AG20443 (cell line): ENCODE results near the gene CCR7.

Experiments
- DNase-seq: peaks from one replicate; pipeline ENCODE4 v3.0.0; 2012; ENCODE audit warnings: low spot score, mixed read lengths

CCR7 gene

DNA sequence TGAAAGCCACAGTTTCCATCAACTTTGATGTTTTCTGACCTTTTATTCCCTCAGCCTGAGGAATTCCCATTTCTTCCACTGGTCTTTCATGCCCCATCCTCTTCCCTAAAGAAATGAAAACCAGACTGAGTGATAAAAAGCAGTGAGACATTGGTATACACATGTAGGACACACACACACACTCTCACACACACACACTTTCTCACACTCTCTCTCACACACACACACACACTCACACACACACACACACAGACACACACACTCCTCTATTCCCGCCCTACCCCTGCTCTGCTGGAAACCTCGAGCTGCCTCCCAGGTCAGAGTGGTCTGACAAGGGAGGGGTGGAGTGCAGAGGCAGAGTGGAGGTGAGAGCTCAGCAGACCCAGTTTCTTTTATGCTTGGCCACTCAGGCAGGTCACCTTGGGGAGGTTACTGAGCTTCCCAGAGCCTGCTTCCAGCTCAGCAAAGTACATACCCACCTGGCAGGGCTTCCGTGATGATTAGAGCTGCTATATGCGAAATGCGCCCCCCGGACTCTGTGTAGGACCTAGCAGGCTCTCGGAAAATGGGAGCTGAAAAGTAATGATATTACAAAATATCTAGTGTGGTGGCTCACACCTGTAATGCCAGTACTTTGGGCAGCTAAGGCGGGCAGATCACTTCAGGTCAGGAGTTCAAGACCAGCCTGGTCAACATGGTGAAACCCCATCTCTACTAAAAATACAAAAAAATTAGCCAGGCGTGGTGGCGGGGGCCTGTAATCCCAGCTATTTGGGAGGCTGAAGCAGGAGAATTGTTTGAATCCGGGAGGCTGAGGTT lies 30.7 kb downstream of the CCR7 start:
- DNase-seq, result no peak

- no peak for DNase-seq
Measured at GRCh38 chr17:40533896-40534295, 31.4 kb downstream of the CCR7 start.

DNA sequence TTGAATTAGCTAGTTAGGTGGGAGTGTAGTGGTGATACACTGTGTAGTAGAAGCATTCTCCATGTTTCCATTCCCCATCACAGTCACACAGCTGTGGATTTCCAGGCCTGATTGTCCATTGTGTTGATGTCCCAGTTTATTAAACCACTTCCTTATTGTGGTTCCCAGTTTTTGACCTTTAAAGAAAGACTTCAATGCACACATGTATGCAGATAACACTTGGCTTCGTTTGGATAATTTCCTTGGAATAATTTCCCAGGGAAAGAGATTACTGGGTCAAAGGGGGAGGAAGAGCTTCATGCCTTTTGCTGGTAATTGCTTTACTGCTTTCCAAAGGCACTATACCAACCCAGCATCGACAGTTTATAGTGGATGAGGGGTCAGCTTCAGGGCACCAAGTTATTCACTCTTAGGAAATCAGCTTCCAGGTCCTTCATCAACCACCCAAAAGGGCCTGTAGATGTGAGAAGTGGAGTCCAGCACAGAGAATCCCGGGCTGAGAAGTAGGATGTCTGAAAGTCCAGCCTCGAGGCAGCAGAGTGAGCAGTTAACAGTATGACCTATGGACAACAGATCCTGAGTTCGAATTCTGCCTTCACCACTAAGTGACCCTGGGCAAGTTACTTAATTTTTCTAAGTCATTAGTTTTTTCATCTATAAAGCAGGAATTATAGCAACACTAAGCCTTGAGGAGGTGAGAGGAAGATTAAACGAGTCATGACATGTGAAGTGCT lies 32.6 kb downstream of the CCR7 start:
- DNase-seq, result no peak

- DNase-seq, result no peak
Measured at GRCh38 chr17:40531051-40531991, 34.0 kb downstream of the CCR7 start.

GRCh38 chr17:40530531-40530994 lies 34.7 kb downstream of the CCR7 start:
- no peak for DNase-seq

DNA sequence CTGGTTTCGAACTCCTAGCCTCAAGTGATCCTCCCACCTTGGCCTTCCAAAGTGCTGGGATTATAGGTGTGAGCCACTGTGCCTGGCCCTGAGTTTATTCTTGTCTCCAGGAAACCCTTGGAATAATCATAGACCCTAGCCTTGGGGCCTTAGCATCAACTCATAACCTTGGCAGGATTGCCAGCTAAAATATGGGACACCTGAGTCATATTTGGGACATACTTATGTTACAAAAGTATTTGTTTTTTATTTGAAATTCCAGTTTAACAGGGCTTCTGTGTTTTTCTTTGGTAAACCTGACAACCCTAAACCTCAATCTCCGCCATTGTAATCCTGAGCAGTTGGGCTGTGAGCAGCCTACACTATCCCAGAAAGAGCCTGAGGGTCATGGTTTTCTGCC lies 35.3 kb downstream of the CCR7 start:
- no peak for DNase-seq

- no peak for DNase-seq
Measured at GRCh38 chr17:40528692-40529417, 36.4 kb downstream of the CCR7 start.

DNA sequence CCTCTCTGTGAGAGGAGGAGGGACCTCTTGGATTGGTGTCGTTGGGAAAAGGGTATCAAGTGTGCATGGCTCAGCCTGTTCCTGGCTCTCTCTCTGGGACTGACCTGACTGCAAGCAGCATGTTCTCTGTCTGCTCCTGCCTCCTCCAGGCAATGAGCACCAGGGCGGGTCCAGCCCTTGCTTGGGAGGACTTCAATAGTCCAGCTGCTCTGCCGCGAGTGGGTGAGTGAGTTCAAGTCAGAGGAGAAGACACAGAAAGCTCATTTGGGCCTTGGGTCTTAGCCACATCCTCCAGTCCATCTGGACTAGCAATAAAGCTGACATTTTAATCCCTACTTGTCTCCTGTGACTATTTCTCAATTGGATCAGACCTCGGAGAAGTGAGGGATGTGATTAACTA lies 38.6 kb downstream of the CCR7 start:
- peak; percentile 61 for DNase-seq

DNA sequence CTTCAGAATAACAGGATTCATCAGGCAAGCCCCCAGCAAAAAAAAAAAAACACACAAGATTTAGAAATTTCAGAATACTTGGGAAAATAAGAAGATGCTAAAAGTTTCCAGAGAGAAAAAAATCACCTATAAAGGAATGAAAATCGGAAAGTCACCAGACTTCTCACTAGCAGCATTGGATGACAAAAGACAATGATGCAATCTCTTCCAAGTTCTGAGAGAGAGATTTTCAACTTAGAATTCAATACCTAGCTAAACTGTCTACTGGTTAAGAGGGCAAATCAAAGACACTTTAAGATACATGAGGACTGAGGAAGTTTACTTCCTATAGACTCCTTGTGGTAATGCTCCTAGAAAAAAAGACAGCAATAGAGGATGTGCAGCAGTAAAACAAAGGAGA lies 40.0 kb downstream of the CCR7 start:
- no peak for DNase-seq

- DNase-seq, result no peak
Measured at GRCh38 chr17:40524243-40524965, 40.9 kb downstream of the CCR7 start.

DNA sequence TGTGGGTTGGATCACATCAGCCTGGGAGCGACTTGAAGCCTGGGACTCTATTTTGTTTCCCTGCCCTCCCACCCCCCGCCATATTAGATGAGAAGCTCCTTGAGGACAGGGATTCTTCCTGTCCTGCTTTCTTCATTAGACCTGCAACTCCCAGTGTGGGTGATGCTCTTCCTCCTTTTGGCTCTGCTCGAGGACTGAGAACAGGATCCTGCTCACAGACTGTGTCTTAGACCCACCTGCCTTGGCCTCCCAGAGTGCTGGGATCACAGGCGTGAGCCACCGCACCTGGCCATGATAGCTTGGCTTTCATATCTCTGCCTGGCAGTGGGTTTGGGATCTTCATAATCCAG lies 42.3 kb downstream of the CCR7 start:
- DNase-seq, result no peak

GRCh38 chr17:40522250-40522960 lies 42.9 kb downstream of the CCR7 start:
- DNase-seq, result no peak

- DNase-seq, result no peak
Measured at GRCh38 chr17:40520991-40521453, 44.2 kb downstream of the CCR7 start.

- DNase-seq, result no peak
Measured at GRCh38 chr17:40519089-40519775, 46.0 kb downstream of the CCR7 start.

DNA sequence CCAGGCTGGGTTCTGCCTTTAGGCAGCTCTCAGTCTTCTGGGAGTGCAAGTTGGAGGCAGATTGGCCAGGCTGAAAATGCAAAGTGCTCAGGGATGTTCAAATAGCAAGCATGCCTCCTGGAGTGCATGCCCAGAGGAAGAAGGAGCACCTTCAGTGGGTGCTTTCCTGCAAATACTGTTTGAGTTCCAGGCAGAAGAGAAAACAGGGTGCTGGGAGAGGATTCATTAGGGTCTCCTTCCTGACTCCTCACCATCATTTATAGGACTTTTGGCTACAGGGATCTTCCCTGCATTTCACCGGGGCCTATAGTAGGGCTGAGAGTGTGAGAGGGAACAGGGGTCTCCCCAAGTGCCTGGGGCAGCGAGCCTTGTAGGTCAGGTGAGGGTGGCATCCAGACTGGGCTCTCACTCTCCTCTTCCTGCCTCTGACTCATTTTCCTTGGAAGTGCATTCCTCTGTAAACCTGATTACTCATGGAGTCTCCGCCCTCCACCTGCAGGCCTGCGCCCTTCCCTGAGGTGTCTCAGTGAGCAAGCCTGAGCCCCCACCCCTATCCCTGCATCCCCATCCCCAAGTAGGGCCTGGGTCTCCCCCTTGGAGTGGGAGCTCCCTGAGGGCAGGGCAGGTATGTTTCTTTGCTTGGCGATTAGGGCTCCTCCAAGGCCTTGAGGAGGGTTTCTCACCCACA lies 46.7 kb downstream of the CCR7 start:
- no peak for DNase-seq

DNA sequence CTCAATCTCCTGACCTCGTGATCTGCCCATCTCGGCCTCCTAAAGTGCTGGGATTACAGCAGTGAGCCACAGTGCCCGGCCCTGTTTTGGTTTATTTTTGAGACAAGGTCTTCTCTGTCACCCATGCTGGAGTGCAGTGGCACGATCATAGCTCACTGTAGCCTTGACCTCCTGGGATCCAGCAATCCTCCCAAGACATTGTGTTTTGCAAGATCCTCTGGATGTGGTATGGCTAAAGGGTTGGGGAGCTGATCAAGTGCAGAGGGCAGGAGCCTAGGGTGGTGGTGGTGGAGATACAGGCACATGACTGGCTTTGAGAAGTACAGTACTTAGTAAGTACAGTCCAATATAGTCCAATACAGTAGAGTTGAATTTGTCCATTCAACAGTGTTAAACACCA lies 47.3 kb downstream of the CCR7 start:
- DNase-seq, result no peak

DNA sequence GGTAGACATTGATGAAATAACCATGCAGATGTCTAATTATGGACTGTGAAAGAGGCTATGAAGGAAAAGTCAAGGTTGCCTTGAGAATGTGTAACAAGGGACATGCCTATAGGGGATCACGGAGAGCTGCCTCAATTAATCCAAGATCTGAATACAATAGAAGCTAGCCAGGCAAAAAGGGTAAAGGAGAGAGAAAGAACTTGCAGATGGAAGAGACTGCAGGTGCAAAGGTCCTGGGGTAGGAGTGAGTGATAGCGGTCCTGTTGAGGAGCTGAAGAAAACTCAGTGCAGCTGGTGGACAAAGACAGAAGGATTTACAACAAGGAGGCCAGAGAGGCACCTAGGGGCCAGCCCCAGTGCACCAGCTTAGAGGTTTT lies 48.0 kb downstream of the CCR7 start:
- DNase-seq, result no peak

DNA sequence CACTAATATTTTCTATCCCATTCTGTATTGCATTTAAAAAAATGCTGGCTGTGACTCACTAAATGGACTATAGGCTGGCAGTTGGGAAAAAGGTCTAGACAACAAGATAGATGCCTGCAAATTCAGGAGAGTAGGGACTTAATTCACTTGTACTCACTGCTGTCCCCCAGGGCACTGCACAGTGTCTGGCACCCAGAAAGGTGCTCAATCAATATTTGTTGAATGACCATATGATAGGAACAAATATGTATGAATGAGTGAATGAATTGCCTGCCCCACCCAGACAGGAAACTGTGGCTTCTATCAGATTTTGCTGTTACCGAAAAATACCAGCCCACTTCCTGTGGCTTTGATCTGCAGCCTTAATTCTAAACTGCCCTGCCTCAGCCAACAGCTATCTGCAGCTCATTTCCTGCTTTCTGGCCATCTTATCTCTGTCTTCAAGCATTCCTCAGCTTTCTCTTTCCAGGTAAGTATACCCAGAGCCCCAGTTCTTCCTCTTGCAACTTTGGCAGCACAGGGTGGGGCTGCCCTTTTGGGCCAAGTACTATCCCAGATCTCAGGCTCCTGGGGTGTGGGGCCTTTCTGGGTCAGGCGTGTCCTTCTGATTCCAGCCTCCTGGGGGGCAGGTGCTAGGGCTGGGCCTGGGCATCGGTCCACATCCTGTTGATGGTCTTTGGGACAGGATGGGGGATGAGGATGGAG lies 48.5 kb downstream of the CCR7 start:
- no peak for DNase-seq
